DMS53 treated with DMSO at 0.1 percent for 48 hours (cell line): ENCODE measurements around the gene ANKS4B.
"Not testable (repeated sequence)": the region's sequence is repeated elsewhere in the genome, so short reads cannot be mapped to it uniquely, and the experiment has no call there.

ENCODE experiments used
- DNase-seq: peaks from one replicate; lab custom pipeline; 2025; ENCODE audit not compliant: unreplicated experiment; lab: John Stamatoyannopoulos, UW

ANKS4B gene

GRCh38 chr16:21283521-21284289 is 50.2 kb downstream of the ANKS4B start:
- DNase-seq, result no peak

DNA sequence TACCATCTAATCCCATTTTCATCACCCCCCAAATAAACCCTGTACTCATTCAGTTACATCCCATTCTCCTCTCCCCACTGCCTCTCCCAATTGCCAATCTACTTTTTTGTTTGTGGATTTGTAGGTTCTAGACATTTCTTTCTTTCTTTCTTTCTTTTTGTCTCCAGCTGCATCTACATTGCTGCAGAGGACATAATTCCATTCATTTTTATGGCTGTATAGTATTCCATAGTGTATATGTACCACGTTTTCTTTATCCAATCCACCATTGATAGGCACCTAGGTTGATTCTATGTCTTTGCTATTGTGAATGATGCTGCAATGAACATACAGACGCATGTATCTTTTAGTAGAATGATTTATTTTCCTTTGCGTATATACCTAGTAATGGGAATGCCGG is 50.9 kb downstream of the ANKS4B start:
- no peak for DNase-seq

GRCh38 chr16:21285314-21285713 is 51.8 kb downstream of the ANKS4B start:
- DNase-seq, result no peak

GRCh38 chr16:21289789-21290188 is 56.3 kb downstream of the ANKS4B start:
- DNase-seq, result not testable (repeated sequence)

- DNase-seq, result peak; percentile 96
Observed at GRCh38 chr16:21300309-21301167, 67.0 kb downstream of the ANKS4B start.

DNA sequence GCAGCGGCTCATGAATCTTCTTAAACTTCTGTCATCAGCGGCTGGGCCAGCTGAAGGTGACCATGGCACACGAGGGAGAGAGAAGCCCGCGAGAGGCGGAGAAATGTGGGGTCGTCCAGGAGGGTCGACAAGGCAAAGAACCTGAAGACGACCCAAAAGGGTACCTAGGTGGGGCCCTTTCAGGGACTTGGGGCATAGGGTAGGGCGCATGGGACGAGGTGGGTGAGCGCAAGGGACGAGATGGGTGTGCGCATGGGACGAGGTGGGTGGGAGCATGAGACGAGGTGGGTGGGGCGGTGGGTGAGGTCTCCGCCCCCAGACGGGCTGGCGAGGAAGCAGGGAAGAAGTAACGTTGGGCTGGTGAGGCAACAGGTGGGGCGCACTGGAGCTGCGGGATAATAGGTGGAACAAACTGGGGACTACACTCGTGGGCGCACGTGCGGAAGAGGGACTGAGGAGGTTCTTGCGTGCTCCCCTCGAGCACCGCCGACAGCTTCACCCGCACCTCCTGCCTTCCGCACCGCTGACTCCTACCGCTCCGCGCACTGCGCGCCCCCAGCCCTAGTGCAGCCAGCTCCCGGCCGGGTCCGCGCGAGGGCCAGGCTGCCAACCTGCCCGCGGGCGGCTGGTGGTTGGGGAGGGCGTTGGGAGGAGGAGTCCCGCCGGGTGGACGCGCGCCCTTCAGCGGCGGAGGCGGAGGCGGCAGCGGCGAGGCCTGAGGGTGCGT is 67.8 kb downstream of the ANKS4B start:
- peak; percentile 60 for DNase-seq

DNA sequence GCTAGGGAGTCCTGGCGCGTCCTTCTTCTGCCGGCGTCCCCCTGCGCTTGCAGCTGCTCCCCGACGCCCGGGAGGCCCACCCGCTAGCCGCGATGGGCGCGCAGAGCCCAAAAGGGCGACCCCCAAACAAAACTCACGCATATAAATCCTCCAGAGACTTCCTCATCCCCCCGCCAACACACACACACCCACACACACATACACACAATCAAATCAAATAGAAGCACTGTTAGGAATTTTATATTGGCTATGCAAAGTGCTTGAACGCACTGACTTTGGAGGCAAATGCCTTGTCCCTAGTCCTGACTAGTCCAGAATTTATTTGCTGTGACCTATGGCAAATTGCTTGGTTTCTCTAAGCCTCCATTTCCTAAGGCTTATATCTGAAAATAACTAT is 68.4 kb downstream of the ANKS4B start:
- no peak for DNase-seq

DNA sequence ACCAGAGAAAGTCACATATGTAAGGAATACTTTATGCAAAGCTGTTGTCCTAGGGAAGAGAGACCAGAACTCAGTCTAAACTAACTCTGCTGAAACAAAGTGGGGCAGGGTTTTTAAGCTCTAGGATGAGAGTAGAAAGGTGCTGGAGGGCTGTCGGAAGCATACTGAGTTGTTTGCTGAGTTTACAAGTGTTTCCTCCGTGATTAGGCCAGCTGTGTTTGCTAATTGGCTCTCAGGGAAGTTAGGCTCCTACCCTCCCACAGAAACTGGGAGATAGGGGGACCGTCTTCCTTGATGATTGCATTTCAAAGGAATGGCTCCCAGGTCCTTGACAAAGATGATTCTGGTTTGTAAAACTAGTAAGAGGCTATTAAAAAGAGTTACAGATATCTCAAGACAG is 69.0 kb downstream of the ANKS4B start:
- DNase-seq, result peak; percentile 29

GRCh38 chr16:21302898-21303528 is 69.5 kb downstream of the ANKS4B start:
- DNase-seq, result no peak
